Measurements from ENCODE around the gene P3H1.

- TF ChIP-seq, protein P1, sequence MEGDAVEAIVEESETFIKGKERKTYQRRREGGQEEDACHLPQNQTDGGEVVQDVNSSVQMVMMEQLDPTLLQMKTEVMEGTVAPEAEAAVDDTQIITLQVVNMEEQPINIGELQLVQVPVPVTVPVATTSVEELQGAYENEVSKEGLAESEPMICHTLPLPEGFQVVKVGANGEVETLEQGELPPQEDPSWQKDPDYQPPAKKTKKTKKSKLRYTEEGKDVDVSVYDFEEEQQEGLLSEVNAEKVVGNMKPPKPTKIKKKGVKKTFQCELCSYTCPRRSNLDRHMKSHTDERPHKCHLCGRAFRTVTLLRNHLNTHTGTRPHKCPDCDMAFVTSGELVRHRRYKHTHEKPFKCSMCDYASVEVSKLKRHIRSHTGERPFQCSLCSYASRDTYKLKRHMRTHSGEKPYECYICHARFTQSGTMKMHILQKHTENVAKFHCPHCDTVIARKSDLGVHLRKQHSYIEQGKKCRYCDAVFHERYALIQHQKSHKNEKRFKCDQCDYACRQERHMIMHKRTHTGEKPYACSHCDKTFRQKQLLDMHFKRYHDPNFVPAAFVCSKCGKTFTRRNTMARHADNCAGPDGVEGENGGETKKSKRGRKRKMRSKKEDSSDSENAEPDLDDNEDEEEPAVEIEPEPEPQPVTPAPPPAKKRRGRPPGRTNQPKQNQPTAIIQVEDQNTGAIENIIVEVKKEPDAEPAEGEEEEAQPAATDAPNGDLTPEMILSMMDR (IDR thresholded peaks at IDR 0.05) = no peak
- TF ChIP-seq EZH2 (IDR thresholded peaks at IDR 0.05; ENCODE audit: borderline replicate concordance, insufficient read depth, low read depth, low read length, poor library complexity, severe bottlenecking) = no peak
Observed at GRCh38 chr1:42815941-42816584, 49.2 kb upstream of the P3H1 start.

Measured in B cell (primary cell).